HEK293T (cell line): ENCODE measurements around the gene TMPRSS7.

ENCODE experiments used
- CTCF ChIA-PET: fragments of 350-600 bp; formaldehyde crosslinking; extraction: SDS; loops from one replicate; lab custom pipeline; 2021; ENCODE audit warnings: antibody characterized with exemption, inconsistent platforms; lab: Yijun Ruan, JAX
- POLR2A ChIA-PET: fragments of 350-600 bp; formaldehyde crosslinking; extraction: SDS; loops from one replicate; lab custom pipeline; 2020; ENCODE audit warnings: antibody characterized with exemption, inconsistent platforms; lab: Yijun Ruan, JAX
- DNase-seq: peaks from one replicate; pipeline ENCODE4 v3.0.0; 2012; ENCODE audit warnings: mixed read lengths; ENCODE audit errors: extremely low spot score
- ARNT ChIP-seq: fragments of 450-650 bp; IDR thresholded peaks from 2 replicates; pipeline ENCODE4 v1.6.1; 2017; ENCODE audit warnings: mild to moderate bottlenecking
- BHLHE40 ChIP-seq: fragments of 450-650 bp; IDR thresholded peaks from 2 replicates; pipeline ENCODE4 v1.6.1; 2016; ENCODE audit warnings: mild to moderate bottlenecking, moderate library complexity, borderline replicate concordance
- CTBP1 ChIP-seq: fragments of 450-650 bp; IDR thresholded peaks from 2 replicates; pipeline ENCODE4 v1.6.1; 2016; ENCODE audit warnings: borderline replicate concordance
- ELF4 ChIP-seq: fragments of 450-650 bp; IDR thresholded peaks from 2 replicates; pipeline ENCODE4 v1.6.1; 2017; ENCODE audit warnings: antibody characterized with exemption
- FOXA1 ChIP-seq: fragments of 450-650 bp; IDR thresholded peaks from 2 replicates; pipeline ENCODE4 v1.6.1; 2016; ENCODE audit warnings: mild to moderate bottlenecking
- FOXK2 ChIP-seq: fragments of 450-650 bp; IDR thresholded peaks from 2 replicates; pipeline ENCODE4 v1.6.1; 2016; ENCODE audit warnings: mild to moderate bottlenecking
- FOXM1 ChIP-seq: fragments of 450-650 bp; IDR thresholded peaks from 2 replicates; pipeline ENCODE4 v1.6.1; 2017; ENCODE audit warnings: mild to moderate bottlenecking, borderline replicate concordance
- HDGF ChIP-seq: fragments of 450-650 bp; IDR thresholded peaks from 2 replicates; pipeline ENCODE4 v1.6.1; 2017; ENCODE audit warnings: antibody characterized with exemption, borderline replicate concordance
- L3MBTL2 ChIP-seq: fragments of 450-650 bp; conservative IDR thresholded peaks from 2 replicates; pipeline ENCODE4 v1.6.1; 2016; ENCODE audit warnings: mild to moderate bottlenecking
- LEF1 ChIP-seq: fragments of 450-650 bp; IDR thresholded peaks from 2 replicates; pipeline ENCODE4 v1.6.1; 2017; ENCODE audit warnings: mild to moderate bottlenecking, borderline replicate concordance
- NFRKB ChIP-seq: fragments of 450-650 bp; IDR thresholded peaks from 2 replicates; pipeline ENCODE4 v1.6.1; 2016; ENCODE audit warnings: mild to moderate bottlenecking, moderate library complexity
- SP1 ChIP-seq: fragments of 450-650 bp; IDR thresholded peaks from 2 replicates; pipeline ENCODE4 v1.6.1; 2017
- SUZ12 ChIP-seq: fragments of 450-650 bp; IDR thresholded peaks from 2 replicates; pipeline ENCODE4 v1.6.1; 2016; ENCODE audit warnings: mild to moderate bottlenecking
- TARDBP ChIP-seq: fragments of 450-650 bp; IDR thresholded peaks from 2 replicates; pipeline ENCODE4 v1.6.1; 2016
- ZNF384 ChIP-seq: fragments of 450-650 bp; IDR thresholded peaks from 2 replicates; pipeline ENCODE4 v1.6.1; 2016
- TF ChIP-seq, protein P1 (sequence below): fragments of 450-650 bp; IDR thresholded peaks from 2 replicates; pipeline ENCODE4 v1.6.1; 2016

The TMPRSS7 gene

DNA sequence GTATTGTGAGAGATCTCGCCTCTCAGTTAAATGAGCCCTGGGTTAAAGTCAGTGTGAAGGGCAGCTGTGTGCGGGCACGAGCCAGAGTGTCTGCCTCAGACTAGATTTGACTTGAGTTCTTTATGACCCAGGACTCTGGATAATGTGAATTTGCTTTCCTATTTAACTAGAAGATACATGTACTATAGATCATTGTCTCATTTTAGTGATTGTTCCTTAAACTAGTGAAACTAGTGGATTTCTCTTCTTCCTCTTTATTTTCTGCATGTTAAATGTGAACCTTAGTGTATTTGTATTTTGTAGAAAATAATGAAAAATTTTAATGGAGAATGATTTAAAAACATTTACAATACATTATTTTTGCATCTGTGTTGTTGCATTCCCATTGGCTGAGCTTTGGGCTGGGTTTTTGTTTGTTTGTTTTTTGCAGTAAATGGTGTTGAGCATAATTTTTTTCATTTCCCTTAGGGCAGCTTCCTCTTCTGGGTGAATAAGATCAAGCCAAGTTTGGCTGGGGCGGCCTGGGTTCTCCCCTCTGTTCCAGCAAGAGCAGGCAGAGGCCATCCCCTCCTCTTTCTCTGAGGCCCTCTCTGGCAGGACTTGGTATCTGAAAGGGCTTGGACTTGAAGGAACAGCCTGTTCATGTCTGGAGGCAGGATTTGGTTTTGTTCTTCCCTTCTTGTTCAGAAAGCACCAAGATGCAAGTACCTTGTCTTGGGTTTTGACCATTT is 83.5 kb downstream of the TMPRSS7 start:
- TF ChIP-seq BHLHE40 (no peak), TARDBP (no peak), SP1 (no peak), LEF1 (no peak), FOXA1 (no peak), ZNF384 (no peak), ELF4 (no peak)
- TF ChIP-seq, protein P1, sequence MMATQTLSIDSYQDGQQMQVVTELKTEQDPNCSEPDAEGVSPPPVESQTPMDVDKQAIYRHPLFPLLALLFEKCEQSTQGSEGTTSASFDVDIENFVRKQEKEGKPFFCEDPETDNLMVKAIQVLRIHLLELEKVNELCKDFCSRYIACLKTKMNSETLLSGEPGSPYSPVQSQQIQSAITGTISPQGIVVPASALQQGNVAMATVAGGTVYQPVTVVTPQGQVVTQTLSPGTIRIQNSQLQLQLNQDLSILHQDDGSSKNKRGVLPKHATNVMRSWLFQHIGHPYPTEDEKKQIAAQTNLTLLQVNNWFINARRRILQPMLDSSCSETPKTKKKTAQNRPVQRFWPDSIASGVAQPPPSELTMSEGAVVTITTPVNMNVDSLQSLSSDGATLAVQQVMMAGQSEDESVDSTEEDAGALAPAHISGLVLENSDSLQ: no peak
- DNase-seq: peak; percentile 18
- POLR2A ChIA-PET: no interaction called here
- CTCF ChIA-PET: no interaction called here

DNA sequence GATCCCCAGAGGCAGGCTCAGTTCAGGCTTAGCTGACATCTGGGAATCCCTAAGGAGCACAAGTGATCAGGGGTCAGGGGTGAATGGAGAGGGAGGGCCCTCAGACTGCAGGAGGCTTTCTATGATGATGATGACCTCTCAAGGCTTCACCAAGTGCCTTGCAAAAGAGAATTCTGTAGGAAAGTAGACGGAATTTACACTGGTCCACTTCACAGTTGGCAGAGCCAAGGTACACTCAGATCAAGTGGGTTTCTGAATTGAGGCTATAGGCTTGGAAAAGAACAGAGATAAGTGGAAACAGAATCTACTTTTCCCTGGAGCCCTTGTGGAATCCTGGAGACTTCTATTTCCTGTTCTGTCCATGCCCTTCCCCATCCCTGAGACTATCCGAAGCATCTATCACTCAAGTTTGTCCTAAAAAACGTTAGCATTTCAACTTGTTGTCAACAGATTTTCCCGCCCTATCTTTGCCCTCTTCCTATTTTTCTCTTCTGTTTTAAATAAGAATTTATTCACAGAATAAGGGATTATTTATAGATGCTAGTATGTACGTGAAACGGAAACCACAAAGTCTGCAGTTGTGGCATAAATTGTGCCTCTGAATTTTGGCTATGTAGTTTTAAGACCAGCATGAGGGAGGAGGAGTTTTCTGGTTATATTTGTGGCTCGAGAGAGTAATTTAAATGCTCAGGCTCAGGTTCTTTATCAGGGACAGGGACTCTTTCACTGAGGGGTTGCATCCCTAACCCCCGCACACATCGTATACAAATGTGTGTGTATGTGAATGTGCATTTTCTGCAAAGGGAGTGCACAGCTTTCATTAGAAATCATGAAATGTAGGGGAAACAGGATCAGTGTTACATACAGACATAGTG is 85.7 kb downstream of the TMPRSS7 start:
- DNase-seq: no peak
- ChIA-PET POLR2A (no interaction called here), CTCF (no interaction called here)
- TF ChIP-seq FOXM1 (no peak), SP1 (no peak), FOXK2 (no peak), LEF1 (no peak), HDGF (no peak), ELF4 (no peak), SUZ12 (no peak), CTBP1 (no peak), NFRKB (no peak), ARNT (no peak), L3MBTL2 (no peak), TARDBP (no peak), BHLHE40 (no peak)
- TF ChIP-seq, protein P1: no peak

DNA sequence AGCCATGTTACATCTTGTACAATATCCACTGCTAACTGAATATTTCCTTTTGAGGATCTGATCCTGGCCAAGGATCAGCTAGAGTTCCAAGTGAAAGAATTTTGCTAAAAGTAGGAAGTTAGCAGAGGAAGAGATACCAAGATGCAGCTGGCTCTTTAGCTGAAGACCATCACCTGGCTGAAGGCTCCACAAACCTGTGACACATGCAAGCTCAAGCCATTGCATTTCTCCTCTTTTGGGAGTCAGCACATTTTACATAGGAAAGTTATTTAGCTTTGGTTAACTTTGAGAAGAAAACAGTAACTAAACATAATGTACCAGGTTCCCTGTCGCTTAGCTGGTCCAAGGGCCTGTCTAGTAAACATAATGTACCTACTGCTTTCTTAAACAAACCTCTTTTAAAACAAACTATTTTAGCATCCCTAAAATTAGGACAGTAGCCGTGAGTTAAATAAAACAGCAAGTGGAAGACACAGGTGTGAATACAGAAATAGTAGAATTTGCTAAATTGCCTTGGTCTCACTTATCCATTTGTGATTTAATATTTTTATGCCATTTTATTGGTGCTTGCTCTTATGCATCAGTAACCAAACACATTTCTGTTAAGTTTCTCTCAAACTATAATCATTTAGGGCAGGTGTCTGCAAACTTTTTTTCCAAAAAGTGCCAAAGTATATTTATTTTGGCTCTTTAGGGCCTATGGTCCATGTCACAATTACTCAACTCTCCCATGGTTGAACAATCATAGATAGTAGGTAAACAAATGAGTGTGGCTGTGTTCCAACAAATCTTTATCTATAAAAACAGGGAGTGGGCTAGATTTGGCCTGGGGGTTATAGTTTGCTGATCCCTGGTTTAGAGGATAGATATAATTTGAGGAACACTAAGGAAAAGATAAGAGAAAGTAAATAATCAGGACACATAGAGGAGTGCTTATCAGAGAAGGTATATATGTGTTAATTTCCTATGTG is 87.3 kb downstream of the TMPRSS7 start:
- no peak for TF ChIP-seq ZNF384
- no peak for TF ChIP-seq TARDBP
- no peak for TF ChIP-seq FOXK2
- no peak for TF ChIP-seq SUZ12
- TF ChIP-seq CTBP1: no peak
- no peak for TF ChIP-seq ELF4
- no peak for TF ChIP-seq FOXA1
- TF ChIP-seq, protein P1: no peak
- TF ChIP-seq BHLHE40: no peak
- no peak for DNase-seq
- ChIA-PET POLR2A (no interaction called here), CTCF (interaction anchor here (1.0 to 1.8 kb wide), 2 partner anchors 10 to 11 kb away, joined by 4 to 6 read pairs; no protein-coding TSS in a partner anchor)

- CTCF ChIA-PET: interaction anchor here (1.8 kb wide), 1 partner anchor 11 kb away, joined by 6 read pairs; no protein-coding TSS in a partner anchor
- POLR2A ChIA-PET: no interaction called here
- TF ChIP-seq, protein P1: no peak
- TF ChIP-seq LEF1: no peak
- TF ChIP-seq ZNF384: no peak
- TF ChIP-seq L3MBTL2: no peak
- no peak for TF ChIP-seq SP1
- TF ChIP-seq SUZ12: no peak
- TF ChIP-seq TARDBP: no peak
- TF ChIP-seq CTBP1: no peak
- TF ChIP-seq FOXK2: no peak
- no peak for TF ChIP-seq ARNT
- TF ChIP-seq HDGF: no peak
- TF ChIP-seq FOXM1: no peak
- no peak for TF ChIP-seq NFRKB
- TF ChIP-seq ELF4: no peak
- no peak for TF ChIP-seq FOXA1
Observed at GRCh38 chr3:112122870-112123269, 88.3 kb downstream of the TMPRSS7 start.

GRCh38 chr3:112123548-112123947 is 89.0 kb downstream of the TMPRSS7 start:
- no peak for DNase-seq
- TF ChIP-seq HDGF (no peak), L3MBTL2 (no peak), SP1 (no peak), FOXA1 (no peak), FOXK2 (no peak), NFRKB (no peak), ZNF384 (no peak), LEF1 (no peak), CTBP1 (no peak), BHLHE40 (no peak), ELF4 (no peak), SUZ12 (no peak), TARDBP (no peak)
- TF ChIP-seq, protein P1: no peak
- ChIA-PET POLR2A (no interaction called here), CTCF (interaction anchor here (1.8 kb wide), 1 partner anchor 12 kb away, joined by 6 read pairs; no protein-coding TSS in a partner anchor)

More at GRCh38 chr3:112122870-112123269, 88.3 kb downstream of the TMPRSS7 start:
- DNase-seq: no peak
